GM19239 (cell line): ENCODE results near the gene DCTN1.

Experiments
- DNase-seq: peaks from one replicate; pipeline ENCODE4 v3.0.0; 2011; ENCODE audit warnings: low spot score; ENCODE audit not compliant: insufficient read length
- FAIRE-seq: peaks from 2 replicates; lab custom pipeline; 2011; peaks lifted over from hg19 to GRCh38; lab: Jason Lieb, UNC

Gene DCTN1

GRCh38 chr2:74414881-74415761 lies 35.0 kb upstream of the DCTN1 start:
- DNase-seq (no peak), FAIRE-seq (peak; percentile 72)

GRCh38 chr2:74414441-74414840 lies 34.3 kb upstream of the DCTN1 start:
- DNase-seq (no peak), FAIRE-seq (no peak)

DNA sequence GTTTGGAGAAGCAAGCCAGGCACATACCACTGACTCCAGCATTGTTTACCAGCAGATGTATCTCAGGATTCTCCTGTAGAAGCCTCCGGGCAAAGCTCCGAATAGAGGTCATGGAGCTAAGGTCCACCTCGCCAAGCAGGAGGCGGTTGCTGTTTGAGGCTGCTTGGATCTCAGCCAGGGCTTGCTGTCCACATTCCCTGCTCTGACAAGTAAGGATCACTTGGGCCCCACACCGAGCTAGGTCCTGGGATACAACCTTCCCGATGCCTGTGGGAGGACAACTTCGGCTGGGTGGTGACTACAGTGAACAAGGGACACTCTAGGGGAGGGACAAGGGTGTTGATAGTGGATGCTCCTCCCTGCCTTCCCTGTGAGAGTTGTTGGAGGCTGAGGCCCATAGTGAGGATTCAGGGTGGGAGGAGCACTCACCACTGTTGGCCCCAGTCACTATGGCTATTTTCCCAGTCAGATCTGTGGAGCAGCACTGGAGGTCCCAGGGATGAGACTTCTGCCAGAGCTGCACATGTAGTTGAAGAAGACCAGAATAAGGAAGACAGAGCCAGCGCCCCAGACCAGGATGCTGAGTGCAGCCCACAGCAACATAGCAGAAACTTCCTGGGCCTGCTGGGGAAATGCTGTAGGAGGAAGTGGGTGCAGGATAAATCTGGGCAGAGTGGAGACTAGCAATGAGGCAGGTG lies 33.0 kb upstream of the DCTN1 start:
- DNase-seq (no peak), FAIRE-seq (no peak)

- FAIRE-seq = no peak
Observed at GRCh38 chr2:74407682-74408081, 27.6 kb upstream of the DCTN1 start.

DNA sequence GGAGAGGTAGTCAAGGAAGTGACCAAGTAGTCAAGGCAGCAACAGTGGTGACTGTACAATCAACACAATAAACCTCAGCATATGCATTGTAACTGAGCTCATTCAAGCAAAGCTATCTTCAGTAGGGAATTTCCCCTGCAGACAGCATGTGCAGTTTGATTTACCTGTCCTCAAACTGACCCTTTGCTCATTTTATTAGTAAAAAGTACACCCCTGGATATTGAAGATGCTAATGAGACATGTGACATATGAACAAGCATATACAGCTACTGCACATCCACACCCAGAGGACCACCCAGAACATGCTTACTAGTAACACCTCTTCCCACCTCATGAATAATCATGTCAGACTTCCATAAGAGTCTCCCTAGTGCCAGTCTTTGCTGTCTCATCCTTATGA lies 25.9 kb upstream of the DCTN1 start:
- DNase-seq (no peak), FAIRE-seq (no peak)

More at GRCh38 chr2:74407682-74408081, 27.6 kb upstream of the DCTN1 start:
- DNase-seq = no peak

DNA sequence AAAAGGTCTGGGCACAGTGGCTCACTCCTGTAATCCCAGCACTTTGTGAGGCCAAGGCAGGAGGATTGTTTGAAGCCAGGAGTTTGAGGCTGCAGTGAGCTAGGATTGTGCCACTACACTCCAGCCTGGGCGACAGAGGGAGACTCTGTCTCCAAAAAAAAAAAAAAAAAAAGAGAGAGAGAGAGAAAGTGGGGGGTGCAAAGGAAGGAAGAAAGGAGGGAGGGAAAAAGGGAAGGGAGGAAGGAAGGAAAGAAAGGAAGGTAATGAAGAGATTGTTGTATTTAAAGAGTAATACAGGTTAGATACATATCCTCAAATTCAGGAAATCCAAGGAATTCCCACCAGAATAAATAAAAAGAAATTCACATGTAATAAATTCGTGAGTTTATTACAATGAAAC lies 21.8 kb upstream of the DCTN1 start:
- DNase-seq = no peak
- no peak for FAIRE-seq

DNA sequence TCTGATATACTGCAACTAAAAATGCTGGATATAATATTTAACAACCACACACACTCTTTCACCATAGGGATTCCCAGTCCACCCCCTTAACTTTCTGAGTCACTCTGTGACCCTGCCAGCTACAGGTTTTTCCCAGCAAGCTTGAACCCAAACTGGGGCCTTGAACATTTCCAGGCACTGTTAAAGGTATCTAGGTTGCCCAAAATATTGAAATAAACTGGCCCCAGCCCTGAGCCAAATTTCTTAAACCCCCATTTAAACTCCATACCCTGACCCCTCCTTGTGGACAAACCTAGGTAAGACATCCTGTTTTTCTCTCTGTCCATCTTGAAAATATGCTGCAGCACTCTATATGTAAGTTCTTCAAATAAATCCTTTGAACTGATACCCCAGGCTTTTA lies 19.7 kb upstream of the DCTN1 start:
- DNase-seq = no peak

GRCh38 chr2:74396149-74396548 lies 16.0 kb upstream of the DCTN1 start:
- DNase-seq (no peak), FAIRE-seq (no peak)

More for the DNA sequence above, 19.7 kb upstream of the DCTN1 start:
- peak; percentile 61 for FAIRE-seq

DNA sequence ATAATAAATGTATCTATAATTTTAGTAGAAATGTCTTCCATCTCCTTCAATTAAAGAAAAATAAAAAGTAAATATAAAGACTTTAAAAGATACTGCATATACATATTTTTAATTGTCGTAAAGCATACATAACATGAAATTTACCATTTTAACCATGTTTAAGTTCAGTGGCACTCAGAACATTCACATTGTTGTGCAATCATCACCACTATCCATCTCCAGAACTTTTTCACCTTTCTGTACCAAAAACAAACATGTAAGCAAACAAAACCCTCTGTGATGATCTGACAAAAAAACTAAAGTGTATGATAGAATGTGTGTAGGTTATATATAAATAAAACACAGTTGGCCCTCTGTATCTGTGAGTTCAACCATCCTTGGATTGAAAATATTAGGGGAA lies 13.4 kb upstream of the DCTN1 start:
- FAIRE-seq (no peak), DNase-seq (no peak)

GRCh38 chr2:74392449-74392743 lies 12.3 kb upstream of the DCTN1 start:
- FAIRE-seq = no peak

GRCh38 chr2:74391580-74392448 lies 11.7 kb upstream of the DCTN1 start:
- FAIRE-seq (peak; percentile 91), DNase-seq (peak; percentile 83)

More at GRCh38 chr2:74392449-74392743, 12.3 kb upstream of the DCTN1 start:
- no peak for DNase-seq

- no peak for DNase-seq
- FAIRE-seq = no peak
Observed at GRCh38 chr2:74391209-74391579, 11.1 kb upstream of the DCTN1 start.

GRCh38 chr2:74390606-74391005 lies 10.5 kb upstream of the DCTN1 start:
- DNase-seq (no peak), FAIRE-seq (no peak)

DNA sequence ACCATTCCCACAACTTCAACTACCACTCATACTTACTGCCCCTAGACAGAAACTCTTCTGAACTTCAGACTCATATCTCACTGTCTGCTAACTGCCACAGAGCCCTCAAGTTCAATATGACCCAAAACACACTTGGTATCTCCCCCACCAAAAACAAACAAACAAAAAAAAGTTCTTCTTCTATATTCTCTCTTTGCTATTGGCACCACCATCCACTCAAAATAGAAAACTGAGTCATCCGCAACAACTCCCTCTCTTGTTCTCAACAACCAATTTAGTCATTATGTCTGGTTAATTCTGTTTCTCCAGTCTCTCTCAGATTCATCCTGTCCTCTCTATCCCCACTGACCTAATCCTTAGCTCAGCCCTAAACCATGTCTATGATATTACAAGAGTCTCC lies 7.2 kb upstream of the DCTN1 start:
- FAIRE-seq = no peak
- DNase-seq = no peak

DNA sequence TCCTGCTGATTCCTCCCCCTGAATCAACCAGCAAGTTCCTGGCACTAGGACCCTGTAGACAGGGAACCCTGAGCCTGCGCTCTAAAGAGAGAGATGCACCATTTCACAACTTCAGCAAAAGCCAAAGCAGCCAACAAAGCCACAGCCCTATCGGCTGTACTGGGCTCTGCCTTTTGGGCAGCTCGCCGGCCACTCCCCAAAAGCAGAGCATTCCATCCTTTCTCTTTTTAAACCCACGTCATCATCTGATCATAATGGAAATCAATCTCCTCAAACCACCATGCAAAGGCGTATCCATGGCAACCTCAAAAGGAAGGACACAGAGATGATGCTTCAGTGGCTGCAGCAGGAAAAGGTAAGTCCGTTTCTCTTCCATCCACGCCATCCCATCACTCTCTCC lies 5.3 kb upstream of the DCTN1 start:
- DNase-seq (no peak), FAIRE-seq (no peak)

GRCh38 chr2:74384051-74384450 lies 3.9 kb upstream of the DCTN1 start:
- no peak for FAIRE-seq
- no peak for DNase-seq

GRCh38 chr2:74383254-74383653 lies 3.1 kb upstream of the DCTN1 start:
- no peak for FAIRE-seq

DNA sequence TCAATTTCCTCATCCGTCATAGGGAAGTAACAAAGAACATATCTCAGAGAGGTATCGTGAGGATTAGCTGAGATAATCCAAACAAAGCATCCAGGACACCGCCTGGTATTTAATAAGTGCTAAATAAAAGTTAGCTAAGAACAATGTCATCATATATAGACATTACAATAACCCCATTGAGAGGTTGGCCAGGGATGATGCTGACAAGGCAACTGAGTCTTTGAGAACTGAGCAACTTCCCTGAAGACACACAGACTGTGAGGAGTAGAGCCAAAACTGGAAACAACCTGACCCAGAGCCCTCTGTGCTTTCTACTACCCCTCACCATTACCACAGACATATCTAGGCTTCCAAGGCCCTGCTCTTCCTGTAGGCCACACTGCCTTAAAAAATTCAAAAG lies 1.6 kb upstream of the DCTN1 start:
- FAIRE-seq (no peak), DNase-seq (no peak)

More at GRCh38 chr2:74383254-74383653, 3.1 kb upstream of the DCTN1 start:
- DNase-seq = no peak

DNA sequence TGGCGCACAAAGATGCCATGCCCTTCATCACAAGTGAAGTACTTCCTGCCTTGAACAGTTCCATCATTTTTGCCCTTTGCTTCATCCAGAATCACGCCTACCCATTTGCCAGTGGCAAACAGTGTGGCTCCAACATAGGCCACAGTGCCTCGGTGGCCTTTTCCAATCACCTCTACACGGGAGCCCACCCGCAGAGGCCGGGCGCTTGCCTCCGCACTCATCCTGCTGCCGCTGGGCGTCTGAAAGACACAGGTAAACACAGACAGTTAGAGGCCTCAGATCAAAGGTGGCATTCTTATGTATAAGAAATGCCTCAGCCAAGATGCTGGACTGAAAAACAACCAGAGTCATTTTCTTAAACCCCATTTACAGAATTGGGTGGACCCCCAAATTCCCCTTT lies 2.1 kb downstream of the DCTN1 start:
- DNase-seq (no peak), FAIRE-seq (no peak)

DNA sequence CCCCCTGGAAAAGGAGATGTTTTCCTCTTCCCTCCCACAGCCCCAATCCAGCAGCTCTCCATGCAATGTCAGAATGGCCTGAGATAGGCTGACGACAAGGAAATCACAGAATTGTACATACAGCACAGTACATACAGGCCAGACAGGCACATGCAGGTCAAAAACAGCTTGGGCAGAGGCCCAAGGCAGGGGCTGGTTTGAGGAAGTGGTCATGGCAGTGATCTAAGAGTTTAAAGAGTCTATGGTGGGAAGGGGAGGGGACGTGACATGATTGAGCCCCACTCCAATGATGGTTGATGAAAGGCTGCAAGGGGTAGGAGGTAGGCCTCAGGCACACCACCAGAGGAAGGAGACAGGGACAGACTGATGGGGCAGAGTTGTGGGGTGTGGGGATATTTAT lies 4.3 kb downstream of the DCTN1 start:
- no peak for FAIRE-seq
- DNase-seq = no peak
